SK-N-MC (cell line): ENCODE measurements around the gene SERPINA9.

Experiments used
- EZH2 ChIP-seq: fragments of 200-600 bp; sonication (generic); IDR thresholded peaks from one replicate; pipeline ENCODE4 v1.6.1; 2017; ENCODE audit warnings: antibody characterized with exemption
- POLR2AphosphoS5 ChIP-seq: IDR thresholded peaks from 2 replicates; pipeline ENCODE4 v1.6.1; 2012; ENCODE audit warnings: mild to moderate bottlenecking, low read depth, low read length, borderline replicate concordance

DNA sequence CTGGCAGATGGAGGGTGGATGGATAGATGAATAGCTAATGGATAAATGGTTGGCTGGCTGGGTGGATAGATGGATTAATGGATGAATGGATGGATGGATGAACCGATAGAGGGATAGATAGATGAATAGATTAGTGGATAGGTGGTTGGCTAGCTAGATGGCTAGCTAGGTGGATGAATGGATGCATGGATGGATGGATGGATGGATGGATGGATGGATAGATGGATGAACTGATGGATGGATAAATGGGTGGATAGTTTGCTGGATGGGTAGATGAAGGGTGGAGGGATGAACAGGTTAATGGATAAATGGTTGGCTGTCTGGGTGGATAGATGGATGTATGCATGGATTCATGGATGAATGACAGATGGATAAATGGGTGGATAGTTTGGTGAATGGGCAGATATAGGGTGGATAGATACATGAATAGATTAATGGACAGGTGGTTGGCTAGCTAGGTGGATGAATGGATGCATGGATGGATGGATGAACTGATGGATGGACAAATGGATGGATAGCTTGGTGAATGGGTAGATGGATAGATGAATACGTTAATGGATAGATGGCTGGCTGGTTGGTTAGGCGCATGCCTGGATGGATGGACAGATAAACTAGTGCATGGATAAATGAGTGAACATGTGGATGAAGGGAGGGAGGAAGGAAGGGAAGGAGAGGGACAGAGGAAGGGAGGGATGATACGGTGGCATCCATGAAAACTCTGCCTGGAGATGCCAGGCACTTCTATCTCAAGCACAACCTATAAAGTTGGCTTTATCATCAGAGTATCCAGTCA lies 8.1 kb downstream of the SERPINA9 start:
- TF ChIP-seq POLR2AphosphoS5 (no peak), EZH2 (no peak)
